ENCODE measurements around the gene CLEC4F. TPM values are rescaled to one million over a fixed set of nuclear protein-coding genes. Genes with fewer than 3 reads are reported as not detected.

CLEC4F gene
- total RNA-seq, 2 experiments from 2014 or later, result not detected

DNA sequence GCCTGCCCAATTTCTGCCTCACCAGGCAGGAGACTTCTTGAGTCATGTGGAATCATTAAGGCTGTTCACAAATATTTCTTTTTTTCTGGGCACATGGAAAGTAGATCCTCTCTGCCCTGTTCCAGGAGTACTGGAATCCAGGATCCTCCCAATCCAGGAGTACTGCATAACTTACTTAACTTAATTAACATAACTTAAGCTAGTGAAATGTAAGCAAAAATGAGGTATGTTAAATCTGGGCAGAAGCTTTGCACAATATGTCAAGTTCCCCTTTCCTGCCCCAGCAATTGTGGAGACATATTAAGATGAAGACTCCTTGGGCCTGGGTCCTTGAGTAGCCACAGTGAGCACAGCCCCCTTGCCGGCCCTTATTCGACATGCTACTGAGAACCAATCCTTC, 12.0 kb upstream of the CLEC4F start:
- no peaks in the 10 kb centered on the region for H3K9me3 Mint-ChIP-seq
- peaks cover 4% of the 10 kb centered on the region for H3K4me1 Mint-ChIP-seq (ENCODE audit: low read depth)
- DNase-seq, result no peak
- TF ChIP-seq, protein P1, sequence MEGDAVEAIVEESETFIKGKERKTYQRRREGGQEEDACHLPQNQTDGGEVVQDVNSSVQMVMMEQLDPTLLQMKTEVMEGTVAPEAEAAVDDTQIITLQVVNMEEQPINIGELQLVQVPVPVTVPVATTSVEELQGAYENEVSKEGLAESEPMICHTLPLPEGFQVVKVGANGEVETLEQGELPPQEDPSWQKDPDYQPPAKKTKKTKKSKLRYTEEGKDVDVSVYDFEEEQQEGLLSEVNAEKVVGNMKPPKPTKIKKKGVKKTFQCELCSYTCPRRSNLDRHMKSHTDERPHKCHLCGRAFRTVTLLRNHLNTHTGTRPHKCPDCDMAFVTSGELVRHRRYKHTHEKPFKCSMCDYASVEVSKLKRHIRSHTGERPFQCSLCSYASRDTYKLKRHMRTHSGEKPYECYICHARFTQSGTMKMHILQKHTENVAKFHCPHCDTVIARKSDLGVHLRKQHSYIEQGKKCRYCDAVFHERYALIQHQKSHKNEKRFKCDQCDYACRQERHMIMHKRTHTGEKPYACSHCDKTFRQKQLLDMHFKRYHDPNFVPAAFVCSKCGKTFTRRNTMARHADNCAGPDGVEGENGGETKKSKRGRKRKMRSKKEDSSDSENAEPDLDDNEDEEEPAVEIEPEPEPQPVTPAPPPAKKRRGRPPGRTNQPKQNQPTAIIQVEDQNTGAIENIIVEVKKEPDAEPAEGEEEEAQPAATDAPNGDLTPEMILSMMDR (IDR thresholded peaks at IDR 0.05), result no peak
- H3K27ac Mint-ChIP-seq, result no peak overlapping the region
- intact Hi-C loops (cut with micrococcal nuclease), result no loop called here
- no peaks in the 10 kb centered on the region for H3K36me3 Mint-ChIP-seq (ENCODE audit: low read depth)
- ATAC-seq, result no peak
- no peak overlapping the region for H3K4me3 Mint-ChIP-seq
- H3K27me3 Mint-ChIP-seq, result no peaks in the 10 kb centered on the region
- CTCF ChIA-PET, result no interaction called here
- POLR2A ChIA-PET, result no interaction called here

DNA sequence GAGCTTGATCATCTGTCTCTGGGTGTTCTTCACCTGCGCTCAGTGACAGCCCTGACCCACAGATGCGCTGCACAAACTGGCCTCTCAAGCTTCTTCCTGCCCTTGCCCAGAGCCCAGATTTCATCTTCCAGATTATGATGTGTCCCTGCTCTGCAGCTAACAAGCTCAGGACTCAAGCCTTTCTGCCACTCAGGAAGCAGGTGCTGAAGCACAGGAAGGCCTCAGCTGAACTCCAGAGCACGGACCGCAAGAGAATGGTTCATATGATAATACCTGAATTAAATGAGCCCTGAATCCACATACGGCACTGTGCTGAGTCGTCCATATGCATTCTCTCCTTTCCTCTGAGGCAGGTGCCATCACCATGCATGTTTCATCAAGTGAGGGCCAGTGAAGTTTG, 11.5 kb upstream of the CLEC4F start:
- no peak for ATAC-seq
- no peaks in the 10 kb centered on the region for H3K36me3 Mint-ChIP-seq (ENCODE audit: low read depth)
- peaks cover 8% of the 10 kb centered on the region for H3K4me1 Mint-ChIP-seq (ENCODE audit: low read depth)
- no peak overlapping the region for H3K27ac Mint-ChIP-seq
- no peaks in the 10 kb centered on the region for H3K27me3 Mint-ChIP-seq
- TF ChIP-seq, protein P1 (IDR thresholded peaks at IDR 0.05), result no peak
- intact Hi-C loops (cut with micrococcal nuclease), result no loop called here
- H3K9me3 Mint-ChIP-seq, result no peaks in the 10 kb centered on the region
- H3K4me3 Mint-ChIP-seq, result no peak overlapping the region
- no peak for DNase-seq
- ChIA-PET POLR2A (no interaction called here), CTCF (no interaction called here)

DNA sequence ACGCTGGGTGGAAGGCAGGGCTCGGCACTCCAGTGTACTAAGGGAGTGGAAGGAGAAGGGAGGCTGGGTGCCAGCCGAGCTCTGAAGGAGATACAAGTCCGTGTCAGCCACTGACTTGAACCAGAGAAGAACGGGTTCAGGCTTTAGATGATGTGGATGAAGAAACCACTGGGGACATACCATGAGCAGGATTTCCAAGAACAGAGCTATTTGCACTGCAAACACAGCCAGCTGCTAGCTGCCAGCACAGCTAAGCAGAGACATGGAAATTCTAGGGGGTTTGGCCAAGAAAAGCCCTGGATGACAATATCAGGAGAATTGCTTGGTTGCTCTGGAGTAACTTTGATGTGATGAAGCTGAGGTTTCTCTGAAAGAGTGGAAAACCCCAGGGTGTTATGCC, 10.0 kb upstream of the CLEC4F start:
- intact Hi-C loops (cut with micrococcal nuclease), result no loop called here
- H3K9me3 Mint-ChIP-seq, result no peaks in the 10 kb centered on the region
- H3K27me3 Mint-ChIP-seq, result no peaks in the 10 kb centered on the region
- H3K4me1 Mint-ChIP-seq (ENCODE audit: low read depth), result peaks cover 14% of the 10 kb centered on the region
- TF ChIP-seq, protein P1 (IDR thresholded peaks at IDR 0.05), result no peak
- ChIA-PET CTCF (interaction anchor here (1.2 to 1.3 kb wide), 2 partner anchors 11 to 33 kb away, joined by 3 read pairs; no protein-coding TSS in a partner anchor), POLR2A (interaction anchor here (0.7 to 0.8 kb wide), 2 partner anchors 22 to 40 kb away, joined by 3 to 4 read pairs; partner anchors contain the start of gene FIGLA)
- no peak for ATAC-seq
- DNase-seq, result no peak
- no peak overlapping the region for H3K27ac Mint-ChIP-seq
- no peak overlapping the region for H3K4me3 Mint-ChIP-seq
- no peaks in the 10 kb centered on the region for H3K36me3 Mint-ChIP-seq (ENCODE audit: low read depth)

DNA sequence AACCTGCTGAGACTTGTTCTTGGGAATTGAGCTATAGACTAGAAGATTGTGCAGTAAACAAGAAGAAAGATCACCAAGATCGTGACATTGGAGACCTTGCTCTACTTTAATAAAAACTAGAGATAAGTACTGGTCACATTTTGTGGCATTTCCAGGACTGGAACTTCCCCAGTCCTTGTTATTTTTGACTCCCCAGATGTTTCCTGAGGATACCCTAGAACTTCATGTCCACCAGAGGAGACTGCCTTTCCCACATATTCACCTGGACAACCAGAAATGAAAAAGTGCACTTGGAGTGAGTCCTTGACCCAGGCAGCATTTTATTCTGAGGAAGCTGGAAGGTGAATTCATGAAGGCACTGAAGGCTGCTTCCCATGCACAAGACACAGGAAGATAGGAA, 9.5 kb upstream of the CLEC4F start:
- no peak overlapping the region for H3K4me3 Mint-ChIP-seq
- TF ChIP-seq, protein P1 (IDR thresholded peaks at IDR 0.05), result no peak
- intact Hi-C loops (cut with micrococcal nuclease), result no loop called here
- H3K9me3 Mint-ChIP-seq, result no peaks in the 10 kb centered on the region
- peaks cover 14% of the 10 kb centered on the region for H3K4me1 Mint-ChIP-seq (ENCODE audit: low read depth)
- ChIA-PET POLR2A (interaction anchor here (0.8 kb wide), 1 partner anchor 22 kb away, joined by 3 read pairs; no protein-coding TSS in a partner anchor), CTCF (interaction anchor here (1.2 to 1.3 kb wide), 2 partner anchors 12 to 33 kb away, joined by 3 read pairs; no protein-coding TSS in a partner anchor)
- no peak for ATAC-seq
- no peaks in the 10 kb centered on the region for H3K36me3 Mint-ChIP-seq (ENCODE audit: low read depth)
- H3K27me3 Mint-ChIP-seq, result no peaks in the 10 kb centered on the region
- no peak for DNase-seq
- no peak overlapping the region for H3K27ac Mint-ChIP-seq

DNA sequence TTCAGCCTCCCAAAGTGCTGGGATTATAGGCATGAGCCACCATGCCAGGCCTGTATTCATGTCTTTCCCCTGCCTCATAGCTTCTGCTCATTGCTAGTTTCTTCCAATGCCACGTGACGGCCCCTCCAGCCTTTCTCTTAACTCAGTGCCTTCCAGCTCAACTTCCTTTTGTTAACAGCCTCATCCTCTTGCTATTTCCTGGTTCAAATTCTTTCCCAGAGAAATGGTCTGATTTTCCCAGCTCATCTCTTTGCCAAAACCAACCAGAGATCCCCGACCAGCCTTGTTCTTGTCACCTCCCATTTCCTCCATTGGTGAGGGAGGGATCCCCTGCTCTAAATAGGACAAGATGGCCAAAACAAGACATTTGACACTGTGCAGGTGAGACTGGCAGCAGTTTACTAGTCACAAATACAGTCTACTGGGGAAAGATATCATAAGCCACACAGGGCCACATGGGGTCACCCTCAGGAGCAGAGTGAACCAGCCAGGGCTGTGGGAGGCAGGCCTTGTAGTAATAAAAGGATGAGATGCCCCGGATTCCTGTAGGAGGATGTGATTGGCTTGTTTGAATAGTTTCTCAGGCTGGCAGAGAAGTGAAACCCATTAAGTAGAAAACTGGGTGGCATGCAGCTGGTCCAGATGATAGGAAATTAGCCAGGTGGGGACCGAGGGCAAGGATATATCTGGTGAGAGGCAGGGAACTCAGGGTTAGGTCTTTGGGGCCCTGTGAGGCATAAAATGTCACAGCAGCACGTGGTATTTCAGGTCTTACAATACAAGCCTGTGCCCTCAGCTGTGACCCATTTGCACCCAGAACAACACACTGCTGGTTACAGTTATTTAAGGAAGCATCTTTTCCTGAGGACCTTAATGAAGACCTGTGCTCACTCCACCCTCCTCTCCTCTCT, 8.8 kb upstream of the CLEC4F start:
- intact Hi-C loops (cut with micrococcal nuclease), result no loop called here
- POLR2A ChIA-PET, result no interaction called here
- CTCF ChIA-PET, result interaction anchor here (1.3 kb wide), 1 partner anchor 32 kb away, joined by 3 read pairs; no protein-coding TSS in a partner anchor
- Mint-ChIP-seq H3K4me3 (no peak overlapping the region), H3K27ac (no peak overlapping the region), H3K4me1 (ENCODE audit: low read depth) (peaks cover 14% of the 10 kb centered on the region), H3K27me3 (no peaks in the 10 kb centered on the region), H3K9me3 (no peaks in the 10 kb centered on the region), H3K36me3 (ENCODE audit: low read depth) (no peaks in the 10 kb centered on the region)
- no peak for DNase-seq
- TF ChIP-seq, protein P1 (IDR thresholded peaks at IDR 0.05), result no peak
- ATAC-seq, result no peak
